ENCODE results near the gene GATAD2B. TPM values are rescaled to one million over a fixed set of nuclear protein-coding genes. Genes with fewer than 3 reads are reported as not detected.

The GATAD2B gene
- total RNA-seq, 4 donors from 2014 or later = 16.7 to 28.1 (median 20.2) TPM

GRCh38 chr1:153938996-153939395, 16.2 kb upstream of the GATAD2B start:
- no peak overlapping the region for H3K4me3 ChIP-seq
- intact Hi-C loops (cut with DNase I; ENCODE audit: low total_unique reads) (no loop called here), in situ Hi-C loops (cut with MboI; ENCODE audit: low pct_ligation_motif_present in 1 of 4, low pct_unique_long_range_greater_than_20kb in 1 of 4, low sequenced_read_pairs in 3 of 4) (loop anchor here in 2 of 4 donors (25.0 kb wide), 1 partner anchor 127 kb away; no protein-coding TSS in a partner anchor)
- no peak overlapping the region for H3K27ac ChIP-seq
- H3K9me3 ChIP-seq = no peaks in the 10 kb centered on the region
- no peaks in the 10 kb centered on the region for H3K27me3 ChIP-seq
- no peak for DNase-seq
- no peaks in the 10 kb centered on the region for H3K4me1 ChIP-seq
- no peak for TF ChIP-seq CTCF (IDR thresholded peaks at IDR 0.05)
- TF ChIP-seq EP300 (IDR thresholded peaks at IDR 0.05; ENCODE audit: low read depth) = no peak
- no peak for TF ChIP-seq POLR2AphosphoS5 (IDR thresholded peaks at IDR 0.05)
- TF ChIP-seq POLR2A (IDR thresholded peaks at IDR 0.05) = no peak
- WGBS, 2 donors (ENCODE audit: low coverage in 1 of 2) = 92% methylated on average over 3 of the region's 3 CpGs; no CpG with 5 or more reads in 1 of the 2 donors
- H3K36me3 ChIP-seq = peaks cover 0 to 20% (median 8%) of the 10 kb centered on the region in 4 donors

GRCh38 chr1:153937331-153937730, 14.6 kb upstream of the GATAD2B start:
- intact Hi-C loops (cut with DNase I; ENCODE audit: low total_unique reads) = no loop called here
- no peaks in the 10 kb centered on the region for H3K4me1 ChIP-seq
- TF ChIP-seq EP300 (IDR thresholded peaks at IDR 0.05; ENCODE audit: low read depth) (no peak), POLR2AphosphoS5 (IDR thresholded peaks at IDR 0.05) (no peak), POLR2A (IDR thresholded peaks at IDR 0.05) (no peak), CTCF (IDR thresholded peaks at IDR 0.05) (no peak)
- no peak for DNase-seq
- 94% methylated on average over 10 of the region's 10 CpGs; no CpG with 5 or more reads in 1 of the 2 donors for WGBS, 2 donors (ENCODE audit: low coverage in 1 of 2)
- H3K9me3 ChIP-seq = no peaks in the 10 kb centered on the region
- no peak overlapping the region for H3K27ac ChIP-seq
- H3K36me3 ChIP-seq = peaks cover 0 to 30% (median 14%) of the 10 kb centered on the region in 4 donors
- in situ Hi-C loops (cut with MboI; ENCODE audit: low pct_ligation_motif_present in 1 of 4, low pct_unique_long_range_greater_than_20kb in 1 of 4, low sequenced_read_pairs in 3 of 4) = loop anchor here in 2 of 4 donors (25.0 kb wide), 1 partner anchor 125 kb away; no protein-coding TSS in a partner anchor
- H3K27me3 ChIP-seq = no peaks in the 10 kb centered on the region
- H3K4me3 ChIP-seq = no peak overlapping the region

- peaks cover 0 to 33% (median 14%) of the 10 kb centered on the region in 4 donors for H3K36me3 ChIP-seq
Measured at GRCh38 chr1:153936011-153936802, 13.4 kb upstream of the GATAD2B start.

More at GRCh38 chr1:153936011-153936802, 13.4 kb upstream of the GATAD2B start:
- no peak overlapping the region for H3K4me3 ChIP-seq
- WGBS, 2 donors (ENCODE audit: low coverage in 1 of 2) = 75 to 92% methylated on average over 2 to 12 of the region's 12 CpGs
- intact Hi-C loops (cut with DNase I; ENCODE audit: low total_unique reads) = no loop called here
- H3K27me3 ChIP-seq = no peaks in the 10 kb centered on the region
- H3K9me3 ChIP-seq = no peaks in the 10 kb centered on the region
- H3K27ac ChIP-seq = no peak overlapping the region
- in situ Hi-C loops (cut with MboI; ENCODE audit: low pct_ligation_motif_present in 1 of 4, low pct_unique_long_range_greater_than_20kb in 1 of 4, low sequenced_read_pairs in 3 of 4) = loop anchor here in 2 of 4 donors (25.0 kb wide), 1 partner anchor 124 kb away; no protein-coding TSS in a partner anchor
- no peak for DNase-seq
- H3K4me1 ChIP-seq = no peaks in the 10 kb centered on the region
- TF ChIP-seq POLR2A (IDR thresholded peaks at IDR 0.05) = no peak
- no peak for TF ChIP-seq EP300 (IDR thresholded peaks at IDR 0.05; ENCODE audit: low read depth)
- no peak for TF ChIP-seq CTCF (IDR thresholded peaks at IDR 0.05)
- TF ChIP-seq POLR2AphosphoS5 (IDR thresholded peaks at IDR 0.05) = no peak
